ENCODE data around the gene ZSCAN9.

DNA sequence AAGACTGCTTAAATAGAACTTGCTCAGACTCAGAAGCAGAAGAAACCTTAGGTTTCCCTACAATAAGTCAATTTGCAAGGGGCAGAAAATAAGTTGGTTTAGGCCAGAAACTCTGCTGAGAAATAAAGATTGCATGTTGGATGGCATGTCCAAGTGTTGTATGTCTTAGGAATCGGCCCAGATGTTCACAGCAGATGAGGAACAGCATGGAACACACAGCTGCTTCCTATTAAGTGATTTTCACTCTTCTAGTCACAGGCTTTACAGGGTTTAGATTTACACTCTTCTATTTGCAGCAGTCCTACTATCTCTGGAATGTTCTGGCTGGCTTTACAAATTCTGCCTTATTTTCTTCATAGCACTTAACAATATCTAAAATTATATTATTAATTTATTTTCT lies 23.8 kb downstream of the ZSCAN9 start:
- TF ChIP-seq SP1 (IDR thresholded peaks at IDR 0.05) (no peak), RAD21 (IDR thresholded peaks at IDR 0.05) (no peak), TAF1 (conservative IDR thresholded peaks at IDR 0.05) (no peak), JUND (IDR thresholded peaks at IDR 0.05) (no peak), FOXA1 (IDR thresholded peaks at IDR 0.05) (no peak)
- TF ChIP-seq, protein P1, sequence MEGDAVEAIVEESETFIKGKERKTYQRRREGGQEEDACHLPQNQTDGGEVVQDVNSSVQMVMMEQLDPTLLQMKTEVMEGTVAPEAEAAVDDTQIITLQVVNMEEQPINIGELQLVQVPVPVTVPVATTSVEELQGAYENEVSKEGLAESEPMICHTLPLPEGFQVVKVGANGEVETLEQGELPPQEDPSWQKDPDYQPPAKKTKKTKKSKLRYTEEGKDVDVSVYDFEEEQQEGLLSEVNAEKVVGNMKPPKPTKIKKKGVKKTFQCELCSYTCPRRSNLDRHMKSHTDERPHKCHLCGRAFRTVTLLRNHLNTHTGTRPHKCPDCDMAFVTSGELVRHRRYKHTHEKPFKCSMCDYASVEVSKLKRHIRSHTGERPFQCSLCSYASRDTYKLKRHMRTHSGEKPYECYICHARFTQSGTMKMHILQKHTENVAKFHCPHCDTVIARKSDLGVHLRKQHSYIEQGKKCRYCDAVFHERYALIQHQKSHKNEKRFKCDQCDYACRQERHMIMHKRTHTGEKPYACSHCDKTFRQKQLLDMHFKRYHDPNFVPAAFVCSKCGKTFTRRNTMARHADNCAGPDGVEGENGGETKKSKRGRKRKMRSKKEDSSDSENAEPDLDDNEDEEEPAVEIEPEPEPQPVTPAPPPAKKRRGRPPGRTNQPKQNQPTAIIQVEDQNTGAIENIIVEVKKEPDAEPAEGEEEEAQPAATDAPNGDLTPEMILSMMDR (IDR thresholded peaks at IDR 0.05; ENCODE audit: low read depth, low read length, missing input control), result no peak
- TF ChIP-seq, protein P2, sequence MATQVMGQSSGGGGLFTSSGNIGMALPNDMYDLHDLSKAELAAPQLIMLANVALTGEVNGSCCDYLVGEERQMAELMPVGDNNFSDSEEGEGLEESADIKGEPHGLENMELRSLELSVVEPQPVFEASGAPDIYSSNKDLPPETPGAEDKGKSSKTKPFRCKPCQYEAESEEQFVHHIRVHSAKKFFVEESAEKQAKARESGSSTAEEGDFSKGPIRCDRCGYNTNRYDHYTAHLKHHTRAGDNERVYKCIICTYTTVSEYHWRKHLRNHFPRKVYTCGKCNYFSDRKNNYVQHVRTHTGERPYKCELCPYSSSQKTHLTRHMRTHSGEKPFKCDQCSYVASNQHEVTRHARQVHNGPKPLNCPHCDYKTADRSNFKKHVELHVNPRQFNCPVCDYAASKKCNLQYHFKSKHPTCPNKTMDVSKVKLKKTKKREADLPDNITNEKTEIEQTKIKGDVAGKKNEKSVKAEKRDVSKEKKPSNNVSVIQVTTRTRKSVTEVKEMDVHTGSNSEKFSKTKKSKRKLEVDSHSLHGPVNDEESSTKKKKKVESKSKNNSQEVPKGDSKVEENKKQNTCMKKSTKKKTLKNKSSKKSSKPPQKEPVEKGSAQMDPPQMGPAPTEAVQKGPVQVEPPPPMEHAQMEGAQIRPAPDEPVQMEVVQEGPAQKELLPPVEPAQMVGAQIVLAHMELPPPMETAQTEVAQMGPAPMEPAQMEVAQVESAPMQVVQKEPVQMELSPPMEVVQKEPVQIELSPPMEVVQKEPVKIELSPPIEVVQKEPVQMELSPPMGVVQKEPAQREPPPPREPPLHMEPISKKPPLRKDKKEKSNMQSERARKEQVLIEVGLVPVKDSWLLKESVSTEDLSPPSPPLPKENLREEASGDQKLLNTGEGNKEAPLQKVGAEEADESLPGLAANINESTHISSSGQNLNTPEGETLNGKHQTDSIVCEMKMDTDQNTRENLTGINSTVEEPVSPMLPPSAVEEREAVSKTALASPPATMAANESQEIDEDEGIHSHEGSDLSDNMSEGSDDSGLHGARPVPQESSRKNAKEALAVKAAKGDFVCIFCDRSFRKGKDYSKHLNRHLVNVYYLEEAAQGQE (IDR thresholded peaks at IDR 0.05), result no peak
